Transverse colon (tissue), 4 donors: ENCODE measurements around the gene CDC42. TPM values are rescaled to one million over a fixed set of nuclear protein-coding genes. Genes with fewer than 3 reads are reported as not detected.

ENCODE experiments used
- DNase-seq: peaks from one replicate; pipeline ENCODE4 v3.0.0-alpha.2; 2019
- H3K27ac ChIP-seq, 4 donors: fragments of 200-600 bp; sonication (generic); 2 replicates each; pipeline ENCODE4 v1.5.1; 2016 to 2018; ENCODE audit warnings: inconsistent platforms in 4 of 4
- H3K27me3 ChIP-seq: fragments of 200-600 bp; sonication (generic); 2 replicates; pipeline ENCODE4 v1.5.1; 2017; ENCODE audit warnings: inconsistent platforms
- H3K36me3 ChIP-seq, 4 donors: fragments of 200-600 bp; sonication (generic); 2 replicates each; pipeline ENCODE4 v1.5.1; 2017 to 2019; ENCODE audit warnings: inconsistent platforms in 4 of 4
- H3K4me1 ChIP-seq, 4 donors: fragments of 200-600 bp; sonication (generic); 2 replicates each; pipeline ENCODE4 v1.5.1; 2017 to 2020; ENCODE audit warnings: inconsistent platforms in 4 of 4
- H3K4me3 ChIP-seq, 4 donors: fragments of 200-600 bp; sonication (generic); 1 replicate in 1 of 4; 2 replicates in 3 of 4; pipeline versions ENCODE4 v1.5.1 to v1.6.1; 2017 to 2019; ENCODE audit warnings: inconsistent platforms in 4 of 4
- H3K9me3 ChIP-seq, 2 donors: fragments of 200-600 bp; sonication (generic); 2 replicates each; pipeline ENCODE4 v1.5.1; 2017 to 2019; ENCODE audit warnings: inconsistent platforms in 2 of 2
- CTCF ChIP-seq, 5 experiments: fragments of 200-600 bp in 3 of 5; fragments of 450-650 bp in 2 of 5; sonication (generic) in 3 of 5; IDR thresholded peaks; 1 replicate in 2 of 5; 2 replicates in 3 of 5; pipeline ENCODE4 v1.5.1; 2016 to 2017; ENCODE audit warnings: antibody characterized with exemption in 5 of 5, inconsistent platforms in 3 of 5, mild to moderate bottlenecking in 2 of 5, moderate library complexity in 1 of 5
- EP300 ChIP-seq: sonication (generic); formaldehyde crosslinking; IDR thresholded peaks from one replicate; pipeline ENCODE4 v1.6.1; 2017; ENCODE audit warnings: antibody characterized with exemption, low read depth
- POLR2A ChIP-seq: fragments of 450-650 bp; IDR thresholded peaks from one replicate; pipeline ENCODE4 v1.6.1; 2016; ENCODE audit warnings: antibody characterized with exemption, mild to moderate bottlenecking, moderate library complexity
- POLR2AphosphoS5 ChIP-seq, 3 donors: sonication (generic); formaldehyde crosslinking; IDR thresholded peaks; one replicate each; pipeline ENCODE4 v1.6.1; 2016; ENCODE audit warnings: antibody characterized with exemption in 3 of 3
- WGBS, 2 donors: methylation state at CpG; one replicate each; pipeline ENCODE4 v1.1.5; 2018; ENCODE audit warnings: low coverage in 1 of 2; 5-methylcytosine and 5-hydroxymethylcytosine counted together
- in situ Hi-C, 4 donors: fragments of 200-750 bp; cut with MboI; loops; one replicate each; pipeline versions ENCODE4 v1.15.0 to v1.15.1; 2017; ENCODE audit warnings: low sequenced_read_pairs in 3 of 4, low pct_ligation_motif_present in 1 of 4, low pct_unique_long_range_greater_than_20kb in 1 of 4
- intact Hi-C: fragments of 100-400 bp; cut with DNase I; formaldehyde crosslinking; loops from one replicate; pipeline ENCODE4 v1.15.1; 2023; ENCODE audit warnings: low total_unique reads
- total RNA-seq, 4 donors: library from RNA; depleted of rRNA; stranded (reverse); fragments of >200 nt; gene quantifications; one replicate each; pipeline ENCODE4 v1.1.0, GENCODE V29; 2016

Gene CDC42
- total RNA-seq, 4 donors from 2014 or later = 140 to 245 (median 174) TPM

- Histone ChIP-seq H3K4me1 (peaks cover 0 to 20% (median 7%) of the 10 kb centered on the region in 4 donors), H3K27me3 (no peaks in the 10 kb centered on the region), H3K9me3 (no peaks in the 10 kb centered on the region), H3K27ac (no peak overlapping the region), H3K4me3 (no peak overlapping the region), H3K36me3 (peaks cover 0 to 29% (median 8%) of the 10 kb centered on the region in 4 donors)
- intact Hi-C loops (no loop called here), in situ Hi-C loops (no loop called here)
- no peak for DNase-seq
- TF ChIP-seq POLR2A (no peak), EP300 (no peak), CTCF (IDR thresholded peaks at IDR 0.05) (no peak), POLR2AphosphoS5 (IDR thresholded peaks at IDR 0.05) (no peak)
- 92% methylated on average over 3 of the region's 3 CpGs; no CpG with 5 or more reads in 1 of the 2 donors for WGBS, 2 donors
Measured at GRCh38 chr1:22100168-22100567, 47.7 kb downstream of the CDC42 start.

- 49 to 80% methylated on average over 1 of the region's 1 CpG for WGBS, 2 donors
- no peaks in the 10 kb centered on the region for H3K9me3 ChIP-seq
- no peaks in the 10 kb centered on the region for H3K27me3 ChIP-seq
- no peak for DNase-seq
- H3K4me3 ChIP-seq = no peak overlapping the region
- peaks cover 0 to 21% (median 7%) of the 10 kb centered on the region in 4 donors for H3K36me3 ChIP-seq
- in situ Hi-C loops = no loop called here
- no peak for TF ChIP-seq POLR2AphosphoS5 (IDR thresholded peaks at IDR 0.05)
- no peak for TF ChIP-seq CTCF (IDR thresholded peaks at IDR 0.05)
- no peak for TF ChIP-seq POLR2A
- TF ChIP-seq EP300 = no peak
- no peak overlapping the region for H3K27ac ChIP-seq
- intact Hi-C loops = no loop called here
- H3K4me1 ChIP-seq = peaks cover 0 to 29% (median 7%) of the 10 kb centered on the region in 4 donors
Measured at GRCh38 chr1:22101199-22101598, 48.7 kb downstream of the CDC42 start.

- no peak for TF ChIP-seq CTCF (IDR thresholded peaks at IDR 0.05)
- no peak for TF ChIP-seq POLR2AphosphoS5 (IDR thresholded peaks at IDR 0.05)
- TF ChIP-seq POLR2A = no peak
- no peak for TF ChIP-seq EP300
- DNase-seq = no peak
- intact Hi-C loops (no loop called here), in situ Hi-C loops (no loop called here)
- WGBS, 2 donors = 75 to 88% methylated on average over 2 to 8 of the region's 8 CpGs
- H3K27ac ChIP-seq = no peak overlapping the region
- no peak overlapping the region for H3K4me3 ChIP-seq
- H3K27me3 ChIP-seq = no peaks in the 10 kb centered on the region
- no peaks in the 10 kb centered on the region for H3K9me3 ChIP-seq
- H3K4me1 ChIP-seq = peaks cover 0 to 31% (median 7%) of the 10 kb centered on the region in 4 donors
- H3K36me3 ChIP-seq = peaks cover 0 to 18% (median 5%) of the 10 kb centered on the region in 4 donors
Measured at GRCh38 chr1:22101995-22102394, 49.5 kb downstream of the CDC42 start.

- DNase-seq = no peak
- H3K9me3 ChIP-seq = no peaks in the 10 kb centered on the region
- in situ Hi-C loops (no loop called here), intact Hi-C loops (no loop called here)
- 56 to 77% methylated on average over 3 of the region's 3 CpGs for WGBS, 2 donors
- no peak for TF ChIP-seq POLR2AphosphoS5 (IDR thresholded peaks at IDR 0.05)
- TF ChIP-seq POLR2A = no peak
- no peak for TF ChIP-seq EP300
- TF ChIP-seq CTCF (IDR thresholded peaks at IDR 0.05) = no peak
- H3K4me1 ChIP-seq = peaks cover 0 to 31% (median 8%) of the 10 kb centered on the region in 4 donors
- peaks cover 0 to 11% (median 4%) of the 10 kb centered on the region in 4 donors for H3K36me3 ChIP-seq
- no peak overlapping the region for H3K4me3 ChIP-seq
- no peak overlapping the region for H3K27ac ChIP-seq
- H3K27me3 ChIP-seq = no peaks in the 10 kb centered on the region
Measured at GRCh38 chr1:22102746-22103145, 50.2 kb downstream of the CDC42 start.
